Testis (tissue), 2 donors: Measurements from ENCODE around the gene ZHX3.

Source experiments
- CTCF ChIP-seq, 3 experiments: fragments of 450-650 bp in 2 of 3; fragments of 200-600 bp in 1 of 3; sonication (generic) in 1 of 3; IDR thresholded peaks; one replicate each; pipeline ENCODE4 v1.5.1; 2016 to 2019; ENCODE audit warnings: antibody characterized with exemption in 3 of 3, mild to moderate bottlenecking in 2 of 3, moderate library complexity in 1 of 3
- POLR2A ChIP-seq: fragments of 450-650 bp; IDR thresholded peaks from one replicate; pipeline ENCODE4 v1.6.1; 2017; ENCODE audit warnings: antibody characterized with exemption, mild to moderate bottlenecking, moderate library complexity

- TF ChIP-seq CTCF (IDR thresholded peaks at IDR 0.05) (no peak), POLR2A (no peak)
These were observed 48.4 kb downstream of the ZHX3 start for GRCh38 chr20:41268917-41269652.
